Activated CD8-positive, alpha-beta T cell treated with anti-CD3 and anti-CD28 coated beads for 36 hours (primary cell): ENCODE measurements around the gene U2AF1L4. TPM values are rescaled to one million over a fixed set of nuclear protein-coding genes. Genes with fewer than 3 reads are reported as not detected.

Source experiments
- ATAC-seq: fragments of 200-7000 bp; cut with Tn5 transposase; one replicate; pipeline ENCODE4 v1.10.0; 2021; ENCODE audit warnings: mild to moderate bottlenecking, moderate library complexity
- CTCF ChIA-PET: fragments of 350-600 bp; sonication (Branson Sonifier 250); formaldehyde crosslinking; loops from one replicate; lab custom pipeline; 2021; ENCODE audit warnings: antibody characterized with exemption; lab: Charles Lee
- POLR2A ChIA-PET: fragments of 350-600 bp; sonication (Branson Sonifier 250); formaldehyde crosslinking; loops from one replicate; lab custom pipeline; 2021; ENCODE audit warnings: antibody characterized with exemption; lab: Charles Lee
- DNase-seq: peaks from one replicate; pipeline ENCODE4 v3.0.0-alpha.2; 2020
- H3K27ac Mint-ChIP-seq: one replicate; pipeline ENCODE4 v1.8.0; 2021; ENCODE audit warnings: mild to moderate bottlenecking, mixed read lengths
- H3K27me3 Mint-ChIP-seq: one replicate; pipeline ENCODE4 v1.8.0; 2021; ENCODE audit warnings: mixed read lengths
- H3K36me3 Mint-ChIP-seq: one replicate; pipeline ENCODE4 v1.8.0; 2021; ENCODE audit warnings: low read depth, mixed read lengths
- H3K4me1 Mint-ChIP-seq: one replicate; pipeline ENCODE4 v1.8.0; 2021; ENCODE audit warnings: low read depth, mixed read lengths
- H3K4me3 Mint-ChIP-seq: one replicate; pipeline ENCODE4 v1.8.0; 2021; ENCODE audit warnings: mild to moderate bottlenecking, moderate library complexity, mixed read lengths
- H3K9me3 Mint-ChIP-seq: one replicate; pipeline ENCODE4 v1.8.0; 2021; ENCODE audit warnings: mixed read lengths
- intact Hi-C: fragments of 100-400 bp; cut with micrococcal nuclease; formaldehyde crosslinking; loops from one replicate; pipeline ENCODE4 v1.10.0; 2022
- total RNA-seq, 2 experiments: library from RNA; stranded (reverse); gene quantifications; one replicate each; pipeline ENCODE4 v1.2.3, GENCODE V29; 2021
- TF ChIP-seq, protein P1 (sequence below): fragments of 200-600 bp; IDR thresholded peaks from one replicate; pipeline ENCODE4 v1.8.0; 2022; ENCODE audit warnings: antibody characterized with exemption, mild to moderate bottlenecking

U2AF1L4 gene
- total RNA-seq, 2 experiments from 2014 or later: 41.7 to 42.5 TPM

DNA sequence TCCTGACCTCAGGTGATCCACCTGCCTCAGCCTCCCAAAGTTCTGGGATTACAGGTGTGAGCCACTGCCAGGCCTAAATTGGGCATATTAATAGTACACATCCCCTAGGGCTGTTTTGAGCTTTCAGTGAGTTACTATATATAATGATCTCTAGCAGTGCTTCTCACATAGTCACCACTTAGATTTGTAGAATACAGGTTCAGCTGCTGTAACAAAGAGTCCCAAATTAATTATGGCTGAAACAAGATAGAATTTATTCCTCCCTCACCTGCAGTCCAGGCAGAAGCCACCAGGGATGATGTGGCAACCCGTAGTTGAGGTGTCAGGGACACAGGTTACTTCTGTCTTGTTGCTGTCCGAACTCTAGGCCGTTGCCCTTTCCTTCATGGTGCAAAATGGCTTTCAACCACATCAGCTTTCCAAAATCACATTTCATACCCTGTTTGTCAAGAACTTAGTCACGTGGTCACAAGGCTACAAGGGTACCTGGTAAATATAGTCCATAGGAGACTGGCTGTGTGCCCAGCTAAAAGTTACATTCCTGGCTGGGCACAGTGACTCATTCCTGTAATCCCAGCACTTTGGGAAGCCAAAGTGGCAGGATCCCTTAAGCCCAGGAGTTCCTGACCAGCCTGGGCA is 15.6 kb upstream of the U2AF1L4 start:
- ATAC-seq (no peak), DNase-seq (no peak)
- H3K36me3 Mint-ChIP-seq: peaks cover 26% of the 10 kb centered on the region
- peaks cover 19% of the 10 kb centered on the region for H3K4me1 Mint-ChIP-seq
- TF ChIP-seq, protein P1, sequence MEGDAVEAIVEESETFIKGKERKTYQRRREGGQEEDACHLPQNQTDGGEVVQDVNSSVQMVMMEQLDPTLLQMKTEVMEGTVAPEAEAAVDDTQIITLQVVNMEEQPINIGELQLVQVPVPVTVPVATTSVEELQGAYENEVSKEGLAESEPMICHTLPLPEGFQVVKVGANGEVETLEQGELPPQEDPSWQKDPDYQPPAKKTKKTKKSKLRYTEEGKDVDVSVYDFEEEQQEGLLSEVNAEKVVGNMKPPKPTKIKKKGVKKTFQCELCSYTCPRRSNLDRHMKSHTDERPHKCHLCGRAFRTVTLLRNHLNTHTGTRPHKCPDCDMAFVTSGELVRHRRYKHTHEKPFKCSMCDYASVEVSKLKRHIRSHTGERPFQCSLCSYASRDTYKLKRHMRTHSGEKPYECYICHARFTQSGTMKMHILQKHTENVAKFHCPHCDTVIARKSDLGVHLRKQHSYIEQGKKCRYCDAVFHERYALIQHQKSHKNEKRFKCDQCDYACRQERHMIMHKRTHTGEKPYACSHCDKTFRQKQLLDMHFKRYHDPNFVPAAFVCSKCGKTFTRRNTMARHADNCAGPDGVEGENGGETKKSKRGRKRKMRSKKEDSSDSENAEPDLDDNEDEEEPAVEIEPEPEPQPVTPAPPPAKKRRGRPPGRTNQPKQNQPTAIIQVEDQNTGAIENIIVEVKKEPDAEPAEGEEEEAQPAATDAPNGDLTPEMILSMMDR: no peak
- H3K9me3 Mint-ChIP-seq: no peaks in the 10 kb centered on the region
- ChIA-PET CTCF (interaction anchor here (1.2 to 1.7 kb wide), 2 partner anchors 59 to 68 kb away, joined by 3 to 4 read pairs; no protein-coding TSS in a partner anchor), POLR2A (interaction anchor here (0.7 to 1.1 kb wide), 2 partner anchors 12 to 50 kb away, joined by 3 to 4 read pairs; no protein-coding TSS in a partner anchor)
- H3K27ac Mint-ChIP-seq: no peak overlapping the region
- H3K4me3 Mint-ChIP-seq: no peak overlapping the region
- intact Hi-C loops: no loop called here
- peaks cover 5% of the 10 kb centered on the region for H3K27me3 Mint-ChIP-seq

DNA sequence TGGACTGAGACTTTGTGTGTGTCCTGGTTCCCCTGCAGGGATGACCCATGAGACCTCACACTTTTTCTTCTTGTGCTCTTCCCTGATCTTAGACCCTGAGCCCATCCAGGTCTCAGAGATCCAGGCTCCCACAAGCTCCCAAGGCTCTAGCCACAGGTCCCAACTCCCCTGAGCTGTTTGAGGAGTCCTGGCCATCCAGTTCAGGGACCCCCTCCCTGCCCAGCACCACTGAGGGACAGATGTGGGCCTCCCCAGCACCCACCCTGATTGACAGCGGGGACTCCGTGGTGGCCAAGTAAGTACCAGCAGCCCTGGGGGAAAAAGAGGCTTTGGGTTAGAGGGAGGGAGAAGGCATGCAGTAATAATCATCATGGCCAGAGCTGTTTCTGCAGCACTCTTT is 14.5 kb upstream of the U2AF1L4 start:
- ATAC-seq (no peak), DNase-seq (no peak)
- peaks cover 25% of the 10 kb centered on the region for H3K36me3 Mint-ChIP-seq
- no peak overlapping the region for H3K27ac Mint-ChIP-seq
- intact Hi-C loops: no loop called here
- peaks cover 23% of the 10 kb centered on the region for H3K4me1 Mint-ChIP-seq
- H3K4me3 Mint-ChIP-seq: peak overlapping the region; percentile 89
- ChIA-PET CTCF (interaction anchor here (1.7 kb wide), 1 partner anchor 60 kb away, joined by 4 read pairs; no protein-coding TSS in a partner anchor), POLR2A (interaction anchor here (0.7 kb wide), 1 partner anchor 31 kb away, joined by 3 read pairs; no protein-coding TSS in a partner anchor)
- no peaks in the 10 kb centered on the region for H3K9me3 Mint-ChIP-seq
- peaks cover 6% of the 10 kb centered on the region for H3K27me3 Mint-ChIP-seq
- TF ChIP-seq, protein P1: no peak

DNA sequence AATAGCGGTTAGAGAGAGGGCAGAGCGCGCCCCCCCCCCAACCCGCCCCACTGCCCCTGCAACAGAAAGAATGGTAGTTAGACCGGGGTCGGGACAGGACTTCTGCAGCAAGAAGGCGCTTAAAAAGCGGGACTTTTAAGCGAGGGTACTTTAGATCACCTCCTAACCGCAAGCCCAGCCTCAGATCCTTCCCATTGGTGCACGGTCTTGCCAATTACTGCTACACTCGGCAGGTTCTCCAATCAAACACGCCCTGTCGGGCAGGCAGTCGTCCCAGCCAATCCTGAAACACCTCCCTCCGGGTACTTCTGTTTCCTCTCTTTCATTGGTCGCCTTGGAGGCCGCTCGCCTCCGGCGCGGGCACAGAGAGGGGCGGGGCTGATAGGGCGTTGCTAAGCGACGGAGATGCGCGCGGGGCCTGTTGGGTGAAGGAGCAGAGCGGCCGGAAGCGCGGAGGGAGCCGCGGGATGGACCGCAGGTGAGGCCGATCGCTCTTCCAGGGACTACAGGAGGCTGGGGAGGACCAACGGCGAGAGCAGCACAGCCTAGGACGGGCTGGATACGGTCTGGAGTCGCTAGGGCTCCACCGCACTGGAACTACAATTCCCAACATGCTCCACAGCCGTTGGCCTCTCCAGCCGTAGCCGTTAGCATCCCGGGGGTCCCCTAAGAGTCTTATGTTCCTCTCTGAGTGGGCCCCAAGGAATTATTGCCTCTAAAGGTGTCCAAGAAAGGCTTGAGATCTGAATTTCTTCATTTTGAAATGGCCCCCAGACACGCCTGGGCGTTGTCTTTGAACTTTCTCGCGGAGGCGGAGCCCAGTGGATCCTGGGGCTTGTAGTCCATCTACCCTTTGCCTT is 12.8 kb upstream of the U2AF1L4 start, which contains the start of gene PROSER3:
PROSER3 (plus strand) TSS at position 428 of the 860 bp plus-strand sequence; CDS start at position 468, 40 bp downstream.
- DNase-seq: peak; percentile 99
- Mint-ChIP-seq H3K27me3 (peaks cover 7% of the 10 kb centered on the region), H3K36me3 (peaks cover 32% of the 10 kb centered on the region), H3K4me1 (peaks cover 23% of the 10 kb centered on the region), H3K27ac (peak within 1 kb of the TSS; percentile 94), H3K4me3 (peak within 1 kb of the TSS; percentile 89), H3K9me3 (no peaks in the 10 kb centered on the region)
- TF ChIP-seq, protein P1: no peak
- peak; percentile 96 for ATAC-seq
- POLR2A ChIA-PET: interaction anchor here (0.9 to 2.6 kb wide), 6 partner anchors 9 to 45 kb away, joined by 4 to 19 read pairs (median 4); partner anchors contain the start of genes LIN37, PSENEN and U2AF1L4
- CTCF ChIA-PET: interaction anchor here (1.0 to 1.3 kb wide), 2 partner anchors 10 to 13 kb away, joined by 3 to 4 read pairs; partner anchors contain the start of genes PSENEN and U2AF1L4
- intact Hi-C loops: no loop called here

- peak; percentile 72 for DNase-seq
- ATAC-seq: peak; percentile 27
- peak overlapping the region; percentile 94 for H3K27ac Mint-ChIP-seq
- POLR2A ChIA-PET: interaction anchor here (0.6 to 2.6 kb wide), 7 partner anchors 9 to 45 kb away, joined by 4 to 19 read pairs (median 4); partner anchors contain the start of genes LIN37, PSENEN and U2AF1L4
- peaks cover 32% of the 10 kb centered on the region for H3K36me3 Mint-ChIP-seq
- intact Hi-C loops: no loop called here
- H3K4me1 Mint-ChIP-seq: peaks cover 23% of the 10 kb centered on the region
- CTCF ChIA-PET: interaction anchor here (1.0 to 1.3 kb wide), 2 partner anchors 9 to 12 kb away, joined by 3 to 4 read pairs; partner anchors contain the start of genes PSENEN and U2AF1L4
- peak overlapping the region; percentile 89 for H3K4me3 Mint-ChIP-seq
- TF ChIP-seq, protein P1: no peak
- peaks cover 7% of the 10 kb centered on the region for H3K27me3 Mint-ChIP-seq
- H3K9me3 Mint-ChIP-seq: no peaks in the 10 kb centered on the region
Observed at GRCh38 chr19:35757231-35757748, 12.1 kb upstream of the U2AF1L4 start.
